ENCODE measurements around the gene TAOK3. TPM values are rescaled to one million over a fixed set of nuclear protein-coding genes. Genes with fewer than 3 reads are reported as not detected.
"Not testable (repeated sequence)": the region's sequence is repeated elsewhere in the genome, so short reads cannot be mapped to it uniquely, and the experiment has no call there.

Gene TAOK3
- polyA plus RNA-seq, 4 donors: 24.1 to 38.1 (median 35.6) TPM

GRCh38 chr12:118355843-118356242 is 16.9 kb downstream of the TAOK3 start:
- 15 to 61% (median 43%) methylated on average over 1 of the region's 1 CpG for WGBS, 3 donors
- FAIRE-seq: no peak
- peak; percentile 62 to 69 for DNase-seq
- peaks cover 4 to 14% (median 6%) of the 10 kb centered on the region in 3 donors for H3K4me1 ChIP-seq (ENCODE audit: control insufficient read depth in 3 of 3, insufficient read depth in 2 of 3, low read depth in 1 of 3, low read length in 2 of 3)
- no peaks in the 10 kb centered on the region for H3K36me3 ChIP-seq (ENCODE audit: control insufficient read depth in 3 of 3, insufficient read depth in 2 of 3, low read depth in 1 of 3, low read length in 3 of 3)
- H3K27me3 ChIP-seq (ENCODE audit: control insufficient read depth in 3 of 3, insufficient read depth in 3 of 3, low read length in 3 of 3): no peaks in the 10 kb centered on the region
- peaks cover 0 to 8% of the 10 kb centered on the region in 2 donors for H3K9me3 ChIP-seq (ENCODE audit: control insufficient read depth in 2 of 2, insufficient read depth in 1 of 2, low read depth in 1 of 2, low read length in 1 of 2)
- H3K4me3 ChIP-seq (ENCODE audit: low read depth in 1 of 3, low read length in 3 of 3): no peak overlapping the region
- peak overlapping the region in 1 of 3 donors; percentile 78 for H3K27ac ChIP-seq (ENCODE audit: low read depth in 1 of 3, low read length in 2 of 3)

- no peak overlapping the region for H3K27ac ChIP-seq (ENCODE audit: low read depth in 1 of 3, low read length in 2 of 3)
- 78 to 90% (median 89%) methylated on average over 1 of the region's 1 CpG for WGBS, 3 donors
- H3K4me3 ChIP-seq (ENCODE audit: low read depth in 1 of 3, low read length in 3 of 3): no peak overlapping the region
- no peak for DNase-seq
- no peaks in the 10 kb centered on the region for H3K27me3 ChIP-seq (ENCODE audit: control insufficient read depth in 3 of 3, insufficient read depth in 3 of 3, low read length in 3 of 3)
- no peaks in the 10 kb centered on the region for H3K36me3 ChIP-seq (ENCODE audit: control insufficient read depth in 3 of 3, insufficient read depth in 2 of 3, low read depth in 1 of 3, low read length in 3 of 3)
- no peak for FAIRE-seq
- H3K4me1 ChIP-seq (ENCODE audit: control insufficient read depth in 3 of 3, insufficient read depth in 2 of 3, low read depth in 1 of 3, low read length in 2 of 3): peaks cover 4 to 14% (median 6%) of the 10 kb centered on the region in 3 donors
- H3K9me3 ChIP-seq (ENCODE audit: control insufficient read depth in 2 of 2, insufficient read depth in 1 of 2, low read depth in 1 of 2, low read length in 1 of 2): peaks cover 0 to 8% of the 10 kb centered on the region in 2 donors
These were observed 17.8 kb downstream of the TAOK3 start for GRCh38 chr12:118354903-118355302.

- H3K36me3 ChIP-seq (ENCODE audit: control insufficient read depth in 3 of 3, insufficient read depth in 2 of 3, low read depth in 1 of 3, low read length in 3 of 3); FAIRE-seq; H3K4me3 ChIP-seq (ENCODE audit: low read depth in 1 of 3, low read length in 3 of 3); H3K27me3 ChIP-seq (ENCODE audit: control insufficient read depth in 3 of 3, insufficient read depth in 3 of 3, low read length in 3 of 3); H3K27ac ChIP-seq (ENCODE audit: low read depth in 1 of 3, low read length in 2 of 3); H3K9me3 ChIP-seq (ENCODE audit: control insufficient read depth in 2 of 2, insufficient read depth in 1 of 2, low read depth in 1 of 2, low read length in 1 of 2); DNase-seq: not testable (repeated sequence)
- H3K4me1 ChIP-seq (ENCODE audit: control insufficient read depth in 3 of 3, insufficient read depth in 2 of 3, low read depth in 1 of 3, low read length in 2 of 3): peaks cover 4 to 14% (median 6%) of the 10 kb centered on the region in 3 donors
- WGBS, 3 donors: 91 to 96% (median 94%) methylated on average over 4 of the region's 4 CpGs
These were observed 18.2 kb downstream of the TAOK3 start for GRCh38 chr12:118354503-118354902.

- Histone ChIP-seq H3K36me3 (ENCODE audit: control insufficient read depth in 3 of 3, insufficient read depth in 2 of 3, low read depth in 1 of 3, low read length in 3 of 3) (no peaks in the 10 kb centered on the region), H3K27me3 (ENCODE audit: control insufficient read depth in 3 of 3, insufficient read depth in 3 of 3, low read length in 3 of 3) (no peaks in the 10 kb centered on the region), H3K9me3 (ENCODE audit: control insufficient read depth in 2 of 2, insufficient read depth in 1 of 2, low read depth in 1 of 2, low read length in 1 of 2) (peaks cover 0 to 8% of the 10 kb centered on the region in 2 donors), H3K4me3 (ENCODE audit: low read depth in 1 of 3, low read length in 3 of 3) (no peak overlapping the region), H3K4me1 (ENCODE audit: control insufficient read depth in 3 of 3, insufficient read depth in 2 of 3, low read depth in 1 of 3, low read length in 2 of 3) (peaks cover 4 to 15% (median 6%) of the 10 kb centered on the region in 3 donors), H3K27ac (ENCODE audit: low read depth in 1 of 3, low read length in 2 of 3) (no peak overlapping the region)
- FAIRE-seq (no peak), DNase-seq (no peak)
- WGBS, 3 donors: 91 to 97% (median 95%) methylated on average over 4 of the region's 4 CpGs
These were observed 19.0 kb downstream of the TAOK3 start for GRCh38 chr12:118353721-118354120.

- 81 to 86% (median 84%) methylated on average over 6 of the region's 6 CpGs for WGBS, 3 donors
- DNase-seq (peak in 1 of 2 donors; percentile 61), FAIRE-seq (no peak)
- no peak overlapping the region for H3K27ac ChIP-seq (ENCODE audit: low read depth in 1 of 3, low read length in 2 of 3)
- peaks cover 0 to 8% of the 10 kb centered on the region in 2 donors for H3K9me3 ChIP-seq (ENCODE audit: control insufficient read depth in 2 of 2, insufficient read depth in 1 of 2, low read depth in 1 of 2, low read length in 1 of 2)
- H3K4me1 ChIP-seq (ENCODE audit: control insufficient read depth in 3 of 3, insufficient read depth in 2 of 3, low read depth in 1 of 3, low read length in 2 of 3): peaks cover 4 to 23% (median 11%) of the 10 kb centered on the region in 3 donors
- no peaks in the 10 kb centered on the region for H3K27me3 ChIP-seq (ENCODE audit: control insufficient read depth in 3 of 3, insufficient read depth in 3 of 3, low read length in 3 of 3)
- H3K4me3 ChIP-seq (ENCODE audit: low read depth in 1 of 3, low read length in 3 of 3): no peak overlapping the region
- H3K36me3 ChIP-seq (ENCODE audit: control insufficient read depth in 3 of 3, insufficient read depth in 2 of 3, low read depth in 1 of 3, low read length in 3 of 3): no peaks in the 10 kb centered on the region
These were observed 21.7 kb downstream of the TAOK3 start for GRCh38 chr12:118350908-118351559.

- peak; percentile 55 for FAIRE-seq
- WGBS, 3 donors: 20 to 68% (median 46%) methylated on average over 2 of the region's 2 CpGs
- Histone ChIP-seq H3K27ac (ENCODE audit: low read depth in 1 of 3, low read length in 2 of 3) (peak overlapping the region; percentile 24 to 57 (median 48)), H3K36me3 (ENCODE audit: control insufficient read depth in 3 of 3, insufficient read depth in 2 of 3, low read depth in 1 of 3, low read length in 3 of 3) (no peaks in the 10 kb centered on the region), H3K27me3 (ENCODE audit: control insufficient read depth in 3 of 3, insufficient read depth in 3 of 3, low read length in 3 of 3) (no peaks in the 10 kb centered on the region), H3K9me3 (ENCODE audit: control insufficient read depth in 2 of 2, insufficient read depth in 1 of 2, low read depth in 1 of 2, low read length in 1 of 2) (no peaks in the 10 kb centered on the region), H3K4me1 (ENCODE audit: control insufficient read depth in 3 of 3, insufficient read depth in 2 of 3, low read depth in 1 of 3, low read length in 2 of 3) (peaks cover 4 to 19% (median 11%) of the 10 kb centered on the region in 3 donors), H3K4me3 (ENCODE audit: low read depth in 1 of 3, low read length in 3 of 3) (no peak overlapping the region)
- DNase-seq: peak; percentile 57 to 80
These were observed 24.8 kb downstream of the TAOK3 start for GRCh38 chr12:118347916-118348315.

- no peaks in the 10 kb centered on the region for H3K36me3 ChIP-seq (ENCODE audit: control insufficient read depth in 3 of 3, insufficient read depth in 2 of 3, low read depth in 1 of 3, low read length in 3 of 3)
- no peaks in the 10 kb centered on the region for H3K9me3 ChIP-seq (ENCODE audit: control insufficient read depth in 2 of 2, insufficient read depth in 1 of 2, low read depth in 1 of 2, low read length in 1 of 2)
- no peak overlapping the region for H3K4me3 ChIP-seq (ENCODE audit: low read depth in 1 of 3, low read length in 3 of 3)
- peaks cover 4 to 19% (median 11%) of the 10 kb centered on the region in 3 donors for H3K4me1 ChIP-seq (ENCODE audit: control insufficient read depth in 3 of 3, insufficient read depth in 2 of 3, low read depth in 1 of 3, low read length in 2 of 3)
- no peak for FAIRE-seq
- no peaks in the 10 kb centered on the region for H3K27me3 ChIP-seq (ENCODE audit: control insufficient read depth in 3 of 3, insufficient read depth in 3 of 3, low read length in 3 of 3)
- peak in 1 of 2 donors; percentile 19 for DNase-seq
- WGBS, 3 donors: 52 to 54% (median 53%) methylated on average over 7 of the region's 7 CpGs
- H3K27ac ChIP-seq (ENCODE audit: low read depth in 1 of 3, low read length in 2 of 3): peak overlapping the region in 1 of 3 donors; percentile 64
These were observed 25.8 kb downstream of the TAOK3 start for GRCh38 chr12:118346895-118347294.

- 35 to 59% (median 56%) methylated on average over 1 of the region's 1 CpG for WGBS, 3 donors
These were observed 27.4 kb downstream of the TAOK3 start for GRCh38 chr12:118345355-118345754.

More at GRCh38 chr12:118345355-118345754, 27.4 kb downstream of the TAOK3 start:
- DNase-seq (no peak), FAIRE-seq (no peak)
- Histone ChIP-seq H3K27me3 (ENCODE audit: control insufficient read depth in 3 of 3, insufficient read depth in 3 of 3, low read length in 3 of 3) (no peaks in the 10 kb centered on the region), H3K27ac (ENCODE audit: low read depth in 1 of 3, low read length in 2 of 3) (no peak overlapping the region), H3K4me3 (ENCODE audit: low read depth in 1 of 3, low read length in 3 of 3) (no peak overlapping the region), H3K36me3 (ENCODE audit: control insufficient read depth in 3 of 3, insufficient read depth in 2 of 3, low read depth in 1 of 3, low read length in 3 of 3) (no peaks in the 10 kb centered on the region), H3K4me1 (ENCODE audit: control insufficient read depth in 3 of 3, insufficient read depth in 2 of 3, low read depth in 1 of 3, low read length in 2 of 3) (peaks cover 4 to 19% (median 11%) of the 10 kb centered on the region in 3 donors), H3K9me3 (ENCODE audit: control insufficient read depth in 2 of 2, insufficient read depth in 1 of 2, low read depth in 1 of 2, low read length in 1 of 2) (no peaks in the 10 kb centered on the region)
